Activated CD8-positive, alpha-beta memory T cell treated with anti-CD3 and anti-CD28 coated beads for 4 hours (primary cell): ENCODE data around the gene BEND3.
A peak's percentile ranks its signal among the peaks of the same experiment; 100 is the strongest.
"Not testable (repeated sequence)": the region's sequence is repeated elsewhere in the genome, so short reads cannot be mapped to it uniquely, and the experiment has no call there.

ENCODE experiments used
- DNase-seq, 2 donors: peaks; one replicate each; pipeline ENCODE4 v3.0.0-alpha.2; 2020; ENCODE audit warnings: low read depth in 2 of 2

BEND3 gene

GRCh38 chr6:107121266-107121665 lies 6.0 kb upstream of the BEND3 start:
- DNase-seq, result no peak

- no peak for DNase-seq
Observed at GRCh38 chr6:107120404-107120803, 5.1 kb upstream of the BEND3 start.

- no peak for DNase-seq
Observed at GRCh38 chr6:107118976-107119375, 3.7 kb upstream of the BEND3 start.

DNA sequence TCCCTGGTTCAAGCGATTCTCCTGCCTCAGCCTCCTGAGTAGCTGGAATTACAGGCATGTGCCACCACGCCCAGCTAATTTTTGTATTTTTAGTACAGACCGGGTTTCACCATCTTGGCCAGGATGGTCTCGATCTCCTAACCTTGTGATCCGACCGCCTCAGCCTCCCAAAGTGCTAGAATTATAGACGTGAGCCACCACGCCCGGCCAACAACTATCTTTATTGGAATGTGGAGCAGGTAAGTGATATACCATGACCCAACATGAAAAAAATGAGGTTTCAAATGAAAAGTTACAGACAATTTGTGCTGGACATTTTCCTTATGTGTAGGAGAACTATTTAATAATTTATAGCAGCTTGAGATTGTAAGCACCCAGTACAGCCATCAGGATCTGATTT lies 3.2 kb upstream of the BEND3 start:
- DNase-seq, result not testable (repeated sequence)

DNA sequence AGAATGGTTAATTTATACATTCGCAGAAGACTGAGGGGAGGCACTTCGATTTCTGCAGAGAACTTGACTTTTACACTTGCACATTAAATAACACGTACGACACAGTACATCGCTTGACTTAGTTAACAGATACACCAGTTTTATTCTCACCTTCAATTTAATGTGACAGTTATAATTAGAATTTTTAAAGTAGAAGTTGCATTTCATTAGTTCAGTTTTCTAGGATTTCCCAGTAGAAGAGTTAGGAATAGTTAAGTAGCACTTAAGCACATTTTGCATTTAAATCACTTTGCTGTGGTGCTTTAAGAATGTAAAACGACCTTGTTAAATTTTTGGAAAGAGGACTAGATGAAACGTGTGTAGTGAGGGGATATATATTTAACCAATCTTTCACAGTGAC lies 1.6 kb upstream of the BEND3 start:
- no peak for DNase-seq

- DNase-seq, result no peak
Observed at GRCh38 chr6:107116328-107116892, 1.1 kb upstream of the BEND3 start.

DNA sequence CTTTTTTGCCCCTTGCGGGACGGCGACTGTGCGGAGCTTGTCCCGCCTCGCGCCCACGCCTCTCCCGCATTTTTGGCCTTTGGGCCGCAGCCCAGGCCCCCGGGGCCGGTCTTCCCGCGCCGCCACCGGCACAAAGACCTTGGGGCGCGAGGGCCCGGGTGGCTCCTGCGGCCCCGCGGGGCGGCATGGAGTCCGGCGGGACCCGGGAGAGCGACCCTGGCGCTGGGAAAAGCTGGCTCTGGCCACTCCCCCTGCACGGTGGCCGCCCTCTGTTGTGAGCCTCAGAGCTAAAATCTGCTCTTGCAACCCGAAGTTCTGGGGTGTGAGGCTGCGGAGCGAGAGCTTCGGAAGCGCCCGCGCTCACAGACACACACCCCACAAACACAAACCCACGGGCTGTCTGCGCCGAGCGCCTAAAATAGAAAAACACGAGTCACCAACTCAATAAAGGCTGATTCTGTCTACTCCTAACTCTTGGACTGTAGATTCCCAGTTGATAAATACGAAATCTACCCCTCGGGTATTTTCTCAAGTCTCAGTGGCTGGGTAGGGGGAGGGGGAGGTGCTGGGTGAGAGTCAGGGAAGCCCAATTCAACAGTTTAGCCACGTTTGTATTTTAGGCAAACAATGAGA lies 496 bp upstream of the BEND3 start:
- DNase-seq, result no peak

DNA sequence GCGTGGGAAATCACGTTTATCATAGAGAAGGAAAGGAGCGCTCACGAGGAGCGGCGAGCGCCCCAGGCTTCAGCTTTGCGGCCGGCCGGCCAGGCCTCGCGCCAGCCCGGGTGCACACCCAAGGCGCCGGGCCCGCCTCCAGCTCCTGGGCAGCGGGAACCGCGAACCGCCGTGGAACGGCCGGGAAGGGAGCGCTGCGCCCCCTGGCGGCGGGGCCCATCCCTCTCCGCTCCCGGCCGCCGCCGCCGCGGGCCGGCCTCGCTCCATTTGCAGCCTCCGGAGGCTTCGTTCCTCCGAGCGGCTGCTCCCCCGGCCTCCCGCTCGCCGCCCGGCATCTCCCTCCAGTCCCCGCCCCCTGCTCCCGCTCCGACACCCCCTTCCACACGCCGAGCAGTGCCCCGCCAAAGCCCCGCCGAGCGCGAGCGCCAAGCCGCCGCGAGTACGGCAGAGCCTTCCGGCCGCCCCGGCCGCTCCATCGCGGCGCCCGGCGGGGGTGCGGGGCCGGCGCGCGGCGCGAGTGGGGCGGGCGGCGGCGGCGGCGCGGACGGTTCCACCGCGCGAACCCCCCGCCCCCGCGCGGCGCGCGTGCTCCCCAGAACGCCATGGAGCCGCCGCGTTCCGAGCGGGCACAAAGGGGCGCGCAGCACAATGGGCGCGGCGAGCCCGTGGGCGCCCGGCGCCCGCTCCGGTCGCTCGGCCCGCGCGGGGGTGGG lies 946 bp downstream of the BEND3 start:
- peak in 1 of 2 donors; percentile 30 for DNase-seq

DNA sequence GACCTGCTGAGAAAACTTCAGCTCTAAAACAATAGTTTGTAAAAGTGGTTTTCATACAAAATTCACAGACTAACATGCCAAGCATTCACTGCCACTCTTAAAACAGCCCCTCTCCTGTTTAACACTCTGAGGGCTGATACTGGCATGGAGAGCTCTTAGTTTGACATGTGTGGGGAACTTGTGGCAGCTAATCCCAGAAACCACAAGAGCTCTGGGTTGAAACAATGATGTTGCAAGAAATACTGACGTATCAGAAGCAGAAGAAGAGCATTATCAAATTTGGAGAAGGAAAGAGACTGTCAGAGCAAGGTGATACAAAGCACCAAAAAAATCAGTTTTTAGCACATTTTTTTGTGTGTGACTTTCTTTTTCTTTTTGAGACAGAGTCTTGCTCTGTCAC lies 5.1 kb downstream of the BEND3 start:
- no peak for DNase-seq

DNA sequence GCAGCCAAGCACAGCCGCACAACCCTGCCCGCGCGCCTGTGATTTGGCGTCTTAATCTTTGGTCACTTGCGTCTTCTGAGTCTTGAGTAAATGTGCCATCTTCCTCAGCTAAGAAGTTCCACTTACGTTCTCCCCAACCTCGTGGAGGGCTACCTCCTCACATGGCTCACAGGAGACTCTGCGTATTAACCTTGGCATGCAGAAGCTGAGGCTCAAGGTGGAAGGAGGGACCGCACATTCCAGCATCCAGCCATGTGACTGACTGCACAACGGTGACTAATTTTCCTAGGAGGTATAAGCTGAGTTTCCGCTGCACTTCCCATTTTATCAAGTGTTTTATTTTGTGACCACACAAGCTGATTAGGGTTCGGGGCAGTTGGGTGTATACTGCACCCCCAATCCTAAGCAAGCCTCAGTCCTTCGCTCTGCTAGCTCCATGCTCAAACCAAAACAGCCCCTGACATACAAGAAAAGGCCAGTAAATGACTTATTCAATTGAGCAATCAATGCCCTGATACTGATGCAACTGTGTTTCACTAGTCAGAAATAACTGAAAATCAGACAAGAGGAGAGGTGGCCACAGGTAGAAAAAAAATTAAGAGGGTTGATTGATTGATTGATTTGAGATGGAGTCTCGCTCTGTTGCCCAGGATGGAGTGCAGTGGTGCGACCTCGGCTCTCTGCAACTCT lies 7.0 kb downstream of the BEND3 start:
- DNase-seq, result no peak

- DNase-seq, result no peak
Observed at GRCh38 chr6:107107791-107108190, 7.5 kb downstream of the BEND3 start.

- DNase-seq, result no peak
Observed at GRCh38 chr6:107106165-107106564, 9.2 kb downstream of the BEND3 start.

DNA sequence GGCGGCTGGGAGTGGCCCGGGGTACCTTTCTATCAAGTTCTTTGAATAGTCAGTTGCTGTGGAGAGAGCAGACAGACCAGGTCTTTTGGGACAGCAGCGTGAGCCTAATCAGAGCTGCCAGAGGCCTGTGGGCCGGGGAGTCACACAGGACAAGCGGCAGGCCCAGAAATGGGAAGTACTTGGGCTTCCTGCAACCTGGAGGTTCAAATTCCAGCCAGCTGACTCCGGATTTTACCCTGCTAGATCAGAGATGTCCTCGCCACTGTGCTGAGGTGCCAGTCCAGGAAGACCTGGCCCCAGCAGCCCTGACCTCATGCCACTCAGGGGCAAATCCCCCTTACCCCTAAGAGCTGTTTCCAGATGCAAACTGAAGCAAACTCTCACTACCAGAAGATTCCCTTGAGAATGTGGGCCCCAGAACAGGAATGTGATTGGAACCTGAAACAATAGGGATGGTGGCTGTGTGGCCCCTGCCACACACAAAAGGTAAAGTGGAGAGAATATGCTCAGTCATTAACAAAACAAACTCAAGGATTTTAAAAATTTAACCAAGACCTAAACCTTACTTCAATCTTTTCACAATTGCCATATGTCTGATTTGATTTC lies 9.7 kb downstream of the BEND3 start:
- no peak for DNase-seq

DNA sequence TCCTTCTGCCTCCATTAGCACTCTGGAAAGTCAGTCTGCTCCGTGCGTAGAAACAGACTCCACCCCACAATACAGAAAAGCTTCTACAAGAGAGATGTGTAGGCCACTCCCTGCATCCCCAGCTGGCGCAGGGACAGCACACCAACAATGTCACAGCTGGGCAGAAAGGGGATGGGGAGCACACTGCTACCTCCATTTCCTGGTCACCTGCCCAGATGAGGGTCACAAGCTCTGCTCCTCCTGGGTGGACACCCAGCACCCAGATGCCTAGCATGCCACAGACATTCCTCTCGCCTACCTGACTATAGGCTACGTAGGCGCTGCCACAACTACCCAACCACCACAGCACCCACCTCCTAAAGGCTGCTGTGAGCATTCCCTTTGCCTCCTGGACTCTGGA lies 12.2 kb downstream of the BEND3 start:
- DNase-seq, result no peak

- no peak for DNase-seq
Observed at GRCh38 chr6:107102414-107102805, 12.9 kb downstream of the BEND3 start.

DNA sequence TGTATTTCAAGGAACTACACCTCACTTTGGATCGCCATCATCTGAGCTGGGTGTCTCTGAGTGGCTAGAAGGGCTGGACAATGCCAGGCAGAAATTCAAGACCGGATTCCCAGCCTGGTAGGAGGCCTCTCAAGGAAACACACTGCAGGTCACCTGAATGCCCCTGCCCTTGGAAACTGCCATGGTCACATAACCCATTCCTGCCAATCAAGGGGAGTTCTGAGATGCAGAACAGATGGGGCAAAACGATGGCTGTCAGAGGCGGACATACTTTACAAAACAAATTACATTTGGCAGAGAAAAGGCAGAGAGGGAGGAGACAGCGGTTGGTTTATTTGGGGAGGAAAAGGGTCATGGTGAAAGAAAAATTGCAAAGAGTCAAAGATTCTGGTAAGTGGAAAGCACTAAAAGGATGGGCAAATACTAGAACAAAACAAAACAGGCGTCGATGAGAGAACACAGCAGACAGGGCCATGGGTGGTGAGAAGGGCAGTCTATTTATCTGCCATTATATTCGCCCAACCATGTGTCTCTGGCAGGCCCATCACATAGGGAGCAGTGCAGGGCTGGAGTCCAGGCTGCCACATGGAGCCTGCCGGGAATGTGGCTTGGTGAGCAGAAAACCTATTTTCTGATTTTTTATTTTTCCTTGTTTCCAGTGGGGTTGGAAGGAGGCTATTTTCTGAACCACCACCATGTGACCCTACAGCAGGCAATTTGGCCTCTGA lies 13.5 kb downstream of the BEND3 start:
- DNase-seq, result no peak

GRCh38 chr6:107101211-107101610 lies 14.1 kb downstream of the BEND3 start:
- no peak for DNase-seq

DNA sequence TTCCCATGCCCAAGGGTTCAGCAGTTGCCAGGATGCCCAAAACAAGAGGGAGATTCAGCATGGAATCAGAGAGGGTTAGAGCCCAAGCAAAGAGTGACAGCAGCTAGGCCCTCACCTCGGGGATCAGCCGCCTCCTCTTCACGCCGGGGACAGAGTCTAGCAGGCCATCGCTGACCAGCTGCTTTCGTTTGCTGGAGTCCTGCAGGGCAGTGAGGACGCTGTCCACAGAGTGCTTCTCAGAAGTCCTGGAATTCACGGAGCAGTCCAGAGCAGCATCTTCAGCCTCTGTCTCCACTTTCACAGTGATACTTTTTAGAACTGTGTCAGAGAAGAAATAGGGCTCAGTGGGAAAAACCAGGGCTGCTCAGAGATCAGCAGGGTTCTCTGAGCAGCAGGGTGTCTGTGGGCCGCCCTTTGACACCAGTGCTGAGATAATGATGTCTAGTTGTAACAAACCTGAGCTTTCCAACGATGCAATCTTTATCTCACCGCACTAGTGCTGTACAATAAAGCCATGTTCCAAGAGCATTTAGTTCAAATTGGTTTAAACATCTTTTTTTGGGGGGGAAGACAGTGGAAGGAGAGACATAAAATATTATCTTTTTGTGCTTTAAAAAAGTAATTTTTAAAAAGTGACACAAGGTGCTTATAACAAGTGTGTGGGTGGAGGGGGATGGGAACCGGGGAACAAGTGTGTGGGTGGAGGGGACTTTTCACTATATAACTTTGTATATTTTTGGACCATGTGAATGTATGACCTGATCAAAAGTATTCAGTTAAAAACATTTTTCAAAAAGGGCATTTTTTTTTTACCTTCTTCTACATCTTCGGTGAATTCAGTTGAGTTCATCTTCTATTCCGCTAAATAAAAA lies 16.6 kb downstream of the BEND3 start:
- no peak for DNase-seq

- not testable (repeated sequence) for DNase-seq
Observed at GRCh38 chr6:107084459-107084858, 30.9 kb downstream of the BEND3 start.

DNA sequence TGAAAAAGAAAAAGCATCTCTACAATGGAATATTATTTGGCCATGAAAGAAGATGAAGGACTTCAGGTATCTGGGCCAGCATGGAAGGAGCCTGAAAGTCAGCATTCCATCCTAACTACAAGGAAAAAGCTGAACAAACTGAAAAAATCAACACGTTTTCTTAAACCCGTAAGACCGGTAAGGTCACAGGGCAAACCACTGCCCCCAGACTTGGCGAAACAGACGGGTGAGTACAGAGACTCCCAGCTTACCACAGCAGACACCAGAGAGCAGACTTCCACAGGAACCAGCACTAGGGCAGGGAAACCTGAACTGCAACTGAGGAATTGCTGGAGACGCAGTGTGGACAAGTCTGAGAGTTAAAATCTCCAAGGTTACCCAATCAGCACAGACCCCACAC lies 31.4 kb downstream of the BEND3 start:
- no peak for DNase-seq
